GM13977 (cell line): ENCODE data around the gene PCDH8.
A peak's percentile ranks its signal among the peaks of the same experiment; 100 is the strongest.

Experiments used
- DNase-seq: peaks from one replicate; pipeline ENCODE4 v3.0.0; 2012; ENCODE audit warnings: low spot score
- CTCF ChIP-seq: IDR thresholded peaks from 2 replicates; pipeline ENCODE4 v1.5.1; 2012; ENCODE audit warnings: mild to moderate bottlenecking, control low read depth; ENCODE audit not compliant: insufficient read depth; ENCODE audit errors: extremely low read depth, missing control alignments
- in situ Hi-C: fragments of 300-500 bp; cut with MboI; formaldehyde crosslinking; loops from one replicate; pipeline ENCODE4 v1.12.0; 2022; ENCODE audit warnings: low sequenced_read_pairs, low pct_unique_long_range_greater_than_20kb, mixed read lengths, inconsistent platforms; ENCODE audit not compliant: unreplicated experiment

PCDH8 gene

DNA sequence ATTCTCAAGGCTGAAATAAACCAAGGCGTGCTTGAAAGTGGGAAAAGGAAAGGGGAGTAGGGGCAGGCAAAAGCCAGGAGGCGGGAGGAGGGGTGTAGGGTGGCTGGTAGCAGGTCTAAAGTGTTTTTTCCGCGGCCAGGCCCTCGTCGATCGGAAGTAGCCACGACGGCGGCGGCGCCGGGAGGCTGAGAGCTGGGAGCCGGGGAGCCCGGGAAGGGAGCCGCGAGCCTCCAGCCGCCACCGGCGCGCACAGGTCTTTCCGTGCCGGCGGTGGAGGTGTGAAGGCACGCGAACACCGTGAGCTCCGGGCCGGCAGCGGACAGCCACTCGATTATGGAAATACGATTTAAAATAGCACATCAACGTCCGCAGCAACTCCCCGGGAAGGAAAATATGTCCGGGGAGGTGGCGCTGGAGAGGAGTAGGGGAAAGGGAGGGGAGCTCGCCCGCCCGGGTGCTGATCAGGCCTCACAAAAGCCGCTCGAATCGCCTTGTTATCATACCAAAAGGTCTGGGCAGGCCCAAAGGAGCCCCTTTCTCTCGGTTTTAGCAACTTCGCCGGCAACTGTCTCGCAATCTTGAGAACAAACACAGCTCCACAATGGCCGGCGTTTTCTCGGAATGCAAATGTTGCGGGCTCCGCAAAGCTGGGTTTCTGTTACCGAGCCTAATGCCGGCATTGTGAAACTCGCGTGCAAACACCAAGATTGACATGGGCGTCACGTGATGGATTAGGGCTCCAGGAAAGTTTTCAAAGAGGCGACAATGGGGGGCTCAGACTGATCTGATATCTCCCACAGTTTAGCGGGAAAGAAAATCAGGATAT, 2.9 kb upstream of the PCDH8 start:
- DNase-seq: peak; percentile 86
- TF ChIP-seq CTCF: no peak
- in situ Hi-C loops: no loop called here

DNA sequence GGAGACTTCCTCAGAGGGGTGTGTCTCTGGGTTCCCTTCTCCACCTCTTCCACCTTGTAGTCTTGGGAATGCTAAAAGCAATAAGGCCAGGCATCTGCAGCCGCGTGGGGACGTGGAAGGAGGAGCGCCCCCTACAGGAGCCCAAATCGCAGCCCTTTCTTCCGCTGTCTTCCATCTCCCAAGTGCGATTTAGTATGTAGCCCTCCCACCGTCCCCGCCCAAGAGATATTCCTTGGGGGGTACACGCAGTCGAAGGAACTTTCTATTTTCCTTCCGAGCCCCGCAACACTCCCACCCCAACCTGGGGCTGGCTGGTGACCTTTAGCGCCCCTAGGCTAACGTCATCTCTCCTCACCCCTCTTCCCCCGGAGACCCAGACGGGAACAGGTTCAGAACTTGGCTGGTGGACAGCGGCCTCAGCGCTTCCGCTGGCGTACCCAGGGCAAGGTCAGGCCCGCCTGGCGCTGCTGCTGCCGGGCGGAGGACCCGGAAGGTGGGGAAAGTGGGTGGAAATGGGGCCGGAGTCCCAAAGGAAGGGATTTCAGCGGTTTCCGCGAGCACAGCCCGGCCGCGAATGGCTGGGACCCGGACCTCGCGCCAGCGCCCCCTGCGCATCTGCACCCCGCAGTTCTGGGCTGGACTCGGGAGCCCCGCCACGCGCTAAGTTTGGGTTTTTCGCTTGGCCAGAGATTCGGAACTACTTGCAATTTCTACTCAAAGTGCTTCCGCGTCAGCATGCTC, 2.1 kb upstream of the PCDH8 start:
- in situ Hi-C loops: no loop called here
- peak; percentile 85 for DNase-seq
- TF ChIP-seq CTCF: peak; percentile 15

DNA sequence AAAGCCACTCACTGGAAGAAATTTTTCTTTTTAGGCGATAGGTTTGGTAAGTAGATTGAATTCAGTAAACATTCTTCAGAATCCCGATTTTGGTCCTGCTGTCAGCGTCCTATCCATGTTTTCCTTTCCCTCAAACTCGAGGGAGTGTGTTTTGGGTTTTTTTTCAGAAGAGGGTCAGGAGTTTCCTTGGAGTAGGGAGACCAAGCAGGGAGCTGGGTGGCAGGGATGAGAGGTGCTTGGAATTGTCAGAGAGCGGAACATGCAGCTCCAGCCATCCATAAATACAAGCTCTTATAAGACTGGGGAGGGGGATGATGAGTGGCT, 1.6 kb upstream of the PCDH8 start:
- in situ Hi-C loops: no loop called here
- no peak for TF ChIP-seq CTCF
- no peak for DNase-seq

DNA sequence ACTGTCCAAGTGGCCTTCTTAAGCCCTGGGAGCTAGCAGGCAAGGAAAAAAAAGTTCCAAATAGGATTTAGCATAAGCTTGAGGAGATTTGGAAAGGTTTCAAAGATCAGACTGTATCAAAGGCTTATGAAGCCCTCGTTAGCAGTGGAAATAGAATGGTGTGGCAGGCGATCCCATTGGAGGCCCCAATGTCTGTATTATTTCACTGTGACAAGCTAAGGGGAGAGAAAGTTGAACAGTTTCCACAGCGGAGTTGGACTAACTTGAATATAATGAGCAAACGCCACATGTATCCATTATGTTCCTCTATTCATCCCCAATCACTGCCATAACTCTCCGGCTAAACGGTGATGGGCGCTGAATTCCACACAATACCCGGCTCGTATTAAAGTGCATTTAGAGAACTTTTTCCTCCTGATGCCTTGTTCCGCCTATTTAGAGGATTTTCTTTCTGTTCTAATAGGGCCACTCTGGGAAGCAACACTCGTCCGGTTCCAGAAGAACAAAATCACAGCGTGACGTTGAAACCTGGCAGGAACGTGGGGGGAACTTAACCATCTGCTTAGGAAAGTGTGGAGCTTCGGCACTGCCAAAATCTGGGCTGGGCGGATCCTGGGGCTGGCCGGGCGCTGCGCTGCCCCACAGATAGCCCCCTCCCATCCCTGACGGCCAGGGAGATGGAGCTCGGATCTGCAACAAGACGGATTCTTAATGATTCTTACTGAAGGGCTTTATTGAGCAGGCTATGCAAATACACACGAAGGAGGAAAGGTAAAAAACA, 1.0 kb upstream of the PCDH8 start:
- in situ Hi-C loops: no loop called here
- DNase-seq: no peak
- TF ChIP-seq CTCF: no peak

- peak; percentile 31 for DNase-seq
- in situ Hi-C loops: no loop called here
- no peak for TF ChIP-seq CTCF
Observed at GRCh38 chr13:52847682-52848432, 583 bp downstream of the PCDH8 start.

DNA sequence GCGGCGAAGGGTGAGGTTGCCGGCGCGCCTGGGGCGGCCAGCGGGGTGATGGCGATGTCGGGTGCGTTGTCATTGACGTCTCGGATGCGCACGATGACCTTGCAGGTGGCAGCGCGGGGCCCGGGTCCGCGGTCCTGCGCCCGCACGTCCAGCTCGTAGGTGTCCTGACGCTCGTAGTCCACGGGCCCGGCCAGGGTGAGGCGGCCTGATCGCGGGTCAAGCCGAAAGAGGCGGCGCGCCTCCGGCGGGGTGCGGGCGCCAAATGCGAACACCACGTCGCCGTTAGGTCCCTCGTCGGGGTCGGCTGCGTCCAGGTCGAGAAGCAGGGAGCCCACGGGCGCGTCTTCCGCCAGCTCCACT, 1.1 kb downstream of the PCDH8 start:
- in situ Hi-C loops: no loop called here
- TF ChIP-seq CTCF: no peak
- DNase-seq: no peak
